Parathyroid adenoma (tissue), 2 donors: ENCODE data around the gene MYL5.
"Not testable (repeated sequence)": the region's sequence is repeated elsewhere in the genome, so short reads cannot be mapped to it uniquely, and the experiment has no call there.

Experiments used
- H2AFZ ChIP-seq: fragments of 300-600 bp; sonication (generic); one replicate; pipeline ENCODE4 v1.7.0; 2017; ENCODE audit warnings: antibody characterized with exemption, mild to moderate bottlenecking
- H3K27ac ChIP-seq: fragments of 300-600 bp; sonication (generic); one replicate; pipeline ENCODE4 v1.7.0; 2017
- H3K27me3 ChIP-seq: fragments of 300-600 bp; sonication (generic); one replicate; pipeline ENCODE4 v1.7.0; 2017; ENCODE audit warnings: low read length; ENCODE audit not compliant: control insufficient read depth, insufficient read depth
- H3K36me3 ChIP-seq: fragments of 300-600 bp; sonication (generic); one replicate; pipeline ENCODE4 v1.7.0; 2017; ENCODE audit warnings: low read length; ENCODE audit not compliant: control insufficient read depth, insufficient read depth
- H3K4me1 ChIP-seq: fragments of 300-600 bp; sonication (generic); one replicate; pipeline ENCODE4 v1.7.0; 2017; ENCODE audit warnings: control low read depth
- H3K4me2 ChIP-seq: fragments of 300-600 bp; sonication (generic); one replicate; pipeline ENCODE4 v1.7.0; 2017; ENCODE audit warnings: low read length
- H3K4me3 ChIP-seq: fragments of 300-600 bp; sonication (generic); one replicate; pipeline ENCODE4 v1.7.0; 2017; ENCODE audit warnings: low read depth, low read length
- H3K79me2 ChIP-seq: fragments of 300-600 bp; sonication (generic); one replicate; pipeline ENCODE4 v1.7.0; 2017; ENCODE audit warnings: control low read depth
- H3K9ac ChIP-seq: fragments of 300-600 bp; sonication (generic); one replicate; pipeline ENCODE4 v1.7.0; 2017; ENCODE audit warnings: mild to moderate bottlenecking
- H3K9me3 ChIP-seq: fragments of 300-600 bp; sonication (generic); one replicate; pipeline ENCODE4 v1.7.0; 2017; ENCODE audit warnings: low read length; ENCODE audit not compliant: control insufficient read depth
- CTCF ChIP-seq: fragments of 300-600 bp; sonication (generic); IDR thresholded peaks from one replicate; pipeline ENCODE4 v1.7.0; 2017; ENCODE audit warnings: antibody characterized with exemption, mild to moderate bottlenecking
- donor health status: primary hyperparathyroidism.

Gene MYL5

GRCh38 chr4:637536-638280 is 36.6 kb upstream of the MYL5 start:
- H3K27ac ChIP-seq = no peak overlapping the region
- TF ChIP-seq CTCF = no peak
- no peaks in the 10 kb centered on the region for H3K9me3 ChIP-seq
- no peak overlapping the region for H3K4me3 ChIP-seq
- no peaks in the 10 kb centered on the region for H3K36me3 ChIP-seq
- no peaks in the 10 kb centered on the region for H3K79me2 ChIP-seq
- no peak overlapping the region for H2AFZ ChIP-seq
- no peaks in the 10 kb centered on the region for H3K27me3 ChIP-seq
- no peak overlapping the region for H3K9ac ChIP-seq
- H3K4me1 ChIP-seq = no peaks in the 10 kb centered on the region
- H3K4me2 ChIP-seq = no peak overlapping the region

- H3K4me2 ChIP-seq, H2AFZ ChIP-seq, H3K27me3 ChIP-seq, H3K36me3 ChIP-seq, H3K79me2 ChIP-seq, H3K27ac ChIP-seq, H3K4me3 ChIP-seq, H3K9me3 ChIP-seq, H3K4me1 ChIP-seq, H3K9ac ChIP-seq: not testable (repeated sequence)
Observed at GRCh38 chr4:642366-642765, 32.0 kb upstream of the MYL5 start.

GRCh38 chr4:646460-646859 is 27.9 kb upstream of the MYL5 start:
- Histone ChIP-seq H3K79me2 (no peaks in the 10 kb centered on the region), H3K36me3 (no peaks in the 10 kb centered on the region), H3K9ac (no peak overlapping the region), H3K9me3 (no peaks in the 10 kb centered on the region), H3K4me2 (no peak overlapping the region), H2AFZ (no peak overlapping the region), H3K4me3 (no peak overlapping the region), H3K4me1 (no peaks in the 10 kb centered on the region), H3K27ac (no peak overlapping the region), H3K27me3 (no peaks in the 10 kb centered on the region)
- no peak for TF ChIP-seq CTCF

- Histone ChIP-seq H3K9ac (no peak overlapping the region), H3K4me1 (no peaks in the 10 kb centered on the region), H3K79me2 (no peaks in the 10 kb centered on the region), H2AFZ (no peak overlapping the region), H3K4me3 (no peak overlapping the region), H3K4me2 (no peak overlapping the region), H3K9me3 (no peaks in the 10 kb centered on the region), H3K36me3 (no peaks in the 10 kb centered on the region), H3K27me3 (no peaks in the 10 kb centered on the region), H3K27ac (no peak overlapping the region)
- no peak for TF ChIP-seq CTCF
Observed at GRCh38 chr4:647481-647880, 26.9 kb upstream of the MYL5 start.

GRCh38 chr4:648579-649292 is 25.6 kb upstream of the MYL5 start:
- no peaks in the 10 kb centered on the region for H3K27me3 ChIP-seq
- TF ChIP-seq CTCF = no peak
- H3K4me2 ChIP-seq = no peak overlapping the region
- H3K4me3 ChIP-seq = no peak overlapping the region
- H3K4me1 ChIP-seq = no peaks in the 10 kb centered on the region
- H3K27ac ChIP-seq = no peak overlapping the region
- no peak overlapping the region for H2AFZ ChIP-seq
- H3K79me2 ChIP-seq = no peaks in the 10 kb centered on the region
- H3K9me3 ChIP-seq = no peaks in the 10 kb centered on the region
- no peak overlapping the region for H3K9ac ChIP-seq
- H3K36me3 ChIP-seq = no peaks in the 10 kb centered on the region
